AG09319 (cell line): ENCODE measurements around the gene PRG2.
"Not testable (repeated sequence)": the region's sequence is repeated elsewhere in the genome, so short reads cannot be mapped to it uniquely, and the experiment has no call there.

Experiments used
- DNase-seq: peaks from one replicate; pipeline ENCODE4 v3.0.0-alpha.2; 2010; ENCODE audit warnings: low read depth; ENCODE audit errors: extremely low read depth
- TF ChIP-seq, protein P1 (sequence below): IDR thresholded peaks from 2 replicates; pipeline ENCODE4 v1.5.1; 2011; ENCODE audit warnings: low read depth, mild to moderate bottlenecking, inconsistent platforms, low read length, moderate library complexity

PRG2 gene

GRCh38 chr11:57403802-57404147 is 13.3 kb upstream of the PRG2 start:
- TF ChIP-seq, protein P1, sequence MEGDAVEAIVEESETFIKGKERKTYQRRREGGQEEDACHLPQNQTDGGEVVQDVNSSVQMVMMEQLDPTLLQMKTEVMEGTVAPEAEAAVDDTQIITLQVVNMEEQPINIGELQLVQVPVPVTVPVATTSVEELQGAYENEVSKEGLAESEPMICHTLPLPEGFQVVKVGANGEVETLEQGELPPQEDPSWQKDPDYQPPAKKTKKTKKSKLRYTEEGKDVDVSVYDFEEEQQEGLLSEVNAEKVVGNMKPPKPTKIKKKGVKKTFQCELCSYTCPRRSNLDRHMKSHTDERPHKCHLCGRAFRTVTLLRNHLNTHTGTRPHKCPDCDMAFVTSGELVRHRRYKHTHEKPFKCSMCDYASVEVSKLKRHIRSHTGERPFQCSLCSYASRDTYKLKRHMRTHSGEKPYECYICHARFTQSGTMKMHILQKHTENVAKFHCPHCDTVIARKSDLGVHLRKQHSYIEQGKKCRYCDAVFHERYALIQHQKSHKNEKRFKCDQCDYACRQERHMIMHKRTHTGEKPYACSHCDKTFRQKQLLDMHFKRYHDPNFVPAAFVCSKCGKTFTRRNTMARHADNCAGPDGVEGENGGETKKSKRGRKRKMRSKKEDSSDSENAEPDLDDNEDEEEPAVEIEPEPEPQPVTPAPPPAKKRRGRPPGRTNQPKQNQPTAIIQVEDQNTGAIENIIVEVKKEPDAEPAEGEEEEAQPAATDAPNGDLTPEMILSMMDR, result no peak
- DNase-seq, result no peak

- not testable (repeated sequence) for DNase-seq
These were observed 12.8 kb upstream of the PRG2 start for GRCh38 chr11:57403003-57403801.

- no peak for DNase-seq
- TF ChIP-seq, protein P1, result no peak
These were observed 11.9 kb upstream of the PRG2 start for GRCh38 chr11:57402188-57403002.

GRCh38 chr11:57399972-57400578 is 9.6 kb upstream of the PRG2 start:
- TF ChIP-seq, protein P1, result no peak
- DNase-seq, result no peak

- DNase-seq, result no peak
- TF ChIP-seq, protein P1, result no peak
These were observed 8.8 kb upstream of the PRG2 start for GRCh38 chr11:57399221-57399620.

DNA sequence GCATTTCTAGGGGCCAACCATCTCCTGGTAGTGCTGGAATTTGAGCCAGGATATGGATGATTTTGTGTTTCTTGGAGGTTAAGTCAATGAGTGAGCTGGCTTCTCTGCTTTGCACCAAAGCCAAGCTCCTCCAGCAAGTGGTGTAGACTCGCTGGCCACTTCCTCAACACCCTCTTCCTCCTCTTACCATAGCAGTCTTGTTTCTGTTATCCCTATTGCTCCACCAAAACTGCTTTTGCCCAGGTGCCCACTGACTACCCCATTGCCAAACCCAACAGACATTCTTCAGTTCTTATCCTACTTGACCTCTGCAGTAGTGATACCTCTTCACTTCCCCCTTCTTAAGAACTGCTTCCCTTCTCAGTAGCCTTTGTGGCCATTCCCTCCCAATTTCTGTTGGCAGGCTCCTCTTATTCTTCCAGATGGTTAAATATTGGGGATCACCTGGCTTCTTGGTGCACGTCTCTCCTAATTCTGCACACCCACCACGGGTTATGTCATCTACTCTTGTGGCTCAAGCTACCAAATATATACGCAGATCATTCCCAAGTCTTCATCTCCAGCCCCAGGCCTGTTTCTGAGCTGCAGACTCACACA is 7.0 kb upstream of the PRG2 start:
- no peak for DNase-seq
- TF ChIP-seq, protein P1, result no peak

DNA sequence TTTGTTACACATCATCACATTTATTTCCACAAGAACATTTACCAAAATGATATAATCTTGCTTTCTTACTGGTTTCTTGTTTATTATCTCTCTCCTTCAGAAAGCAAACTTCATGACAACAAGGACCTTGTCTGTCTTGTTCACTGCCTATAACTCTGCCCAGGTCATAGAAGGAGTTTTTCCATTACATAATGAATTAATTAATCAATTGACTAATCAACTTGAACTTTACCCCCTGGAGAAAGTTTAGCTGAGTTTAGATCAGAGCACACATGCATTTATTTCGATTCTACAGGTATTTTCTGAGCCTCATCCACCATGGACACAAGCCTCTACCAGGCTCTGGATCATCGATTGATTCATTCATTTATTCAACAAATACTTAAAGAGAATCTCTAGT is 6.3 kb upstream of the PRG2 start:
- no peak for DNase-seq
- TF ChIP-seq, protein P1, result no peak
